SK-N-SH treated with all-trans-retinoic acid at 6 μM for 48 hours (cell line): ENCODE results near the gene PAX5.
A peak's percentile ranks its signal among the peaks of the same experiment; 100 is the strongest.

ENCODE experiments used
- ATAC-seq: fragments of 200-7000 bp; cut with Tn5 transposase; 3 replicates; pipeline ENCODE4 v1.9.1; 2020; ENCODE audit warnings: mild to moderate bottlenecking, moderate library complexity
- ARNTL ChIP-seq: fragments of 450-650 bp; formaldehyde crosslinking; IDR thresholded peaks from 2 replicates; pipeline ENCODE4 v1.5.0; 2020; ENCODE audit warnings: low read depth, mild to moderate bottlenecking, moderate library complexity, borderline replicate concordance
- BACH2 ChIP-seq: fragments of 250-450 bp; sonication (Bioruptor Pico); IDR thresholded peaks from 2 replicates; pipeline ENCODE4 v1.9.0; 2021; ENCODE audit warnings: mild to moderate bottlenecking, borderline replicate concordance
- CSDC2 ChIP-seq: fragments of 250-450 bp; sonication (Bioruptor Pico); IDR thresholded peaks from 2 replicates; pipeline ENCODE4 v1.5.0; 2020; ENCODE audit warnings: mild to moderate bottlenecking, moderate library complexity
- CSRNP3 ChIP-seq: fragments of 250-450 bp; sonication (Bioruptor Pico); IDR thresholded peaks from 2 replicates; pipeline ENCODE4 v1.5.1; 2021; ENCODE audit warnings: mild to moderate bottlenecking, moderate library complexity
- ESRRG ChIP-seq: fragments of 250-450 bp; sonication (Bioruptor Pico); IDR thresholded peaks from 2 replicates; pipeline ENCODE4 v1.6.1; 2021; ENCODE audit warnings: mild to moderate bottlenecking
- GLIS3 ChIP-seq: fragments of 250-450 bp; sonication (Bioruptor Pico); IDR thresholded peaks from 2 replicates; pipeline ENCODE4 v1.5.0; 2020; ENCODE audit warnings: mild to moderate bottlenecking, moderate library complexity
- ISL1 ChIP-seq: fragments of 250-450 bp; sonication (Bioruptor Pico); IDR thresholded peaks from 2 replicates; pipeline ENCODE4 v2.1.2; 2022; ENCODE audit warnings: mild to moderate bottlenecking, moderate library complexity
- OSR1 ChIP-seq: fragments of 250-450 bp; sonication (Bioruptor Pico); IDR thresholded peaks from 2 replicates; pipeline ENCODE4 v1.8.0; 2022; ENCODE audit warnings: moderate library complexity, mild to moderate bottlenecking, inconsistent platforms
- PATZ1 ChIP-seq: fragments of 250-450 bp; sonication (Bioruptor Pico); IDR thresholded peaks from 2 replicates; pipeline ENCODE4 v1.8.0; 2020; ENCODE audit warnings: mild to moderate bottlenecking, moderate library complexity, borderline replicate concordance
- POU6F1 ChIP-seq: fragments of 250-450 bp; sonication (Bioruptor Pico); IDR thresholded peaks from 2 replicates; pipeline ENCODE4 v1.8.0; 2021; ENCODE audit warnings: low read depth, mild to moderate bottlenecking, moderate library complexity, borderline replicate concordance
- PPARA ChIP-seq: fragments of 250-450 bp; sonication (Bioruptor Pico); IDR thresholded peaks from 2 replicates; pipeline ENCODE4 v1.5.0; 2020; ENCODE audit warnings: mild to moderate bottlenecking, borderline replicate concordance
- RARB ChIP-seq: fragments of 250-450 bp; sonication (Bioruptor Pico); IDR thresholded peaks from 2 replicates; pipeline ENCODE4 v1.8.0; 2021; ENCODE audit warnings: mild to moderate bottlenecking, moderate library complexity
- SNAI2 ChIP-seq: fragments of 250-450 bp; sonication (Bioruptor Pico); IDR thresholded peaks from 2 replicates; pipeline ENCODE4 v1.5.0; 2020; ENCODE audit warnings: mild to moderate bottlenecking, moderate library complexity
- TCF4 ChIP-seq: fragments of 250-450 bp; sonication (Bioruptor Pico); IDR thresholded peaks from 2 replicates; pipeline ENCODE4 v1.8.0; 2021; ENCODE audit warnings: mild to moderate bottlenecking, moderate library complexity, borderline replicate concordance
- TOX ChIP-seq: fragments of 250-450 bp; sonication (Bioruptor Pico); IDR thresholded peaks from 2 replicates; pipeline ENCODE4 v1.8.0; 2021; ENCODE audit warnings: mild to moderate bottlenecking, moderate library complexity, borderline replicate concordance
- TSHZ2 ChIP-seq: fragments of 250-450 bp; sonication (Bioruptor Pico); IDR thresholded peaks from 2 replicates; pipeline ENCODE4 v1.5.0; 2020; ENCODE audit warnings: mild to moderate bottlenecking, moderate library complexity
- ZC3H10 ChIP-seq: fragments of 250-450 bp; sonication (Bioruptor Pico); IDR thresholded peaks from 2 replicates; pipeline ENCODE4 v1.5.1; 2021; ENCODE audit warnings: mild to moderate bottlenecking, moderate library complexity
- ZNF565 ChIP-seq: fragments of 450-650 bp; formaldehyde crosslinking; conservative IDR thresholded peaks from 2 replicates; pipeline ENCODE4 v1.5.0; 2020; ENCODE audit warnings: low read depth, mild to moderate bottlenecking, moderate library complexity
- ZNF70 ChIP-seq: fragments of 450-650 bp; formaldehyde crosslinking; IDR thresholded peaks from 2 replicates; pipeline ENCODE4 v1.5.0; 2020; ENCODE audit warnings: mild to moderate bottlenecking, moderate library complexity
- ZNF8 ChIP-seq: fragments of 450-650 bp; formaldehyde crosslinking; IDR thresholded peaks from 2 replicates; pipeline ENCODE4 v1.5.0; 2020; ENCODE audit warnings: mild to moderate bottlenecking, moderate library complexity
- TF ChIP-seq, protein P1 (sequence below): fragments of 250-450 bp; sonication (Bioruptor Pico); IDR thresholded peaks from 2 replicates; pipeline ENCODE4 v1.5.1; 2020; ENCODE audit warnings: low read depth, mild to moderate bottlenecking, moderate library complexity

The PAX5 gene

GRCh38 chr9:37036371-37036775, 2.3 kb upstream of the PAX5 start:
- peak; percentile 38 for ATAC-seq
- TF ChIP-seq ARNTL (CRISPR knock-in tag) = no peak
- TF ChIP-seq CSRNP3 (CRISPR knock-in tag) = no peak
- TF ChIP-seq PATZ1 (CRISPR knock-in tag) = no peak
- TF ChIP-seq ZC3H10 (CRISPR knock-in tag) = no peak
- no peak for TF ChIP-seq OSR1 (CRISPR knock-in tag)
- TF ChIP-seq POU6F1 (CRISPR knock-in tag) = no peak

- ATAC-seq = peak; percentile 30; the same call in 1 of the 3 replicates
Measured at GRCh38 chr9:37035648-37036370, 1.7 kb upstream of the PAX5 start.

More at GRCh38 chr9:37035648-37036370, 1.7 kb upstream of the PAX5 start:
- no peak for TF ChIP-seq TOX (CRISPR knock-in tag)
- TF ChIP-seq TCF4 (CRISPR knock-in tag) = no peak
- TF ChIP-seq CSDC2 (CRISPR knock-in tag) = no peak
- no peak for TF ChIP-seq SNAI2 (CRISPR knock-in tag)
- TF ChIP-seq ARNTL (CRISPR knock-in tag) = no peak
- no peak for TF ChIP-seq ZC3H10 (CRISPR knock-in tag)
- TF ChIP-seq ZNF565 = no peak
- TF ChIP-seq GLIS3 (CRISPR knock-in tag) = no peak
- TF ChIP-seq PATZ1 (CRISPR knock-in tag) = no peak
- TF ChIP-seq TSHZ2 (CRISPR knock-in tag) = no peak
- TF ChIP-seq ISL1 (CRISPR knock-in tag) = no peak
- TF ChIP-seq ESRRG (CRISPR knock-in tag) = no peak
- TF ChIP-seq BACH2 (CRISPR knock-in tag) = no peak
- TF ChIP-seq CSRNP3 (CRISPR knock-in tag) = no peak
- no peak for TF ChIP-seq OSR1 (CRISPR knock-in tag)
- TF ChIP-seq RARB (CRISPR knock-in tag) = no peak
- TF ChIP-seq ZNF70 = no peak
- no peak for TF ChIP-seq ZNF8 (CRISPR knock-in tag)
- TF ChIP-seq PPARA (CRISPR knock-in tag) = no peak
- TF ChIP-seq, protein P1, sequence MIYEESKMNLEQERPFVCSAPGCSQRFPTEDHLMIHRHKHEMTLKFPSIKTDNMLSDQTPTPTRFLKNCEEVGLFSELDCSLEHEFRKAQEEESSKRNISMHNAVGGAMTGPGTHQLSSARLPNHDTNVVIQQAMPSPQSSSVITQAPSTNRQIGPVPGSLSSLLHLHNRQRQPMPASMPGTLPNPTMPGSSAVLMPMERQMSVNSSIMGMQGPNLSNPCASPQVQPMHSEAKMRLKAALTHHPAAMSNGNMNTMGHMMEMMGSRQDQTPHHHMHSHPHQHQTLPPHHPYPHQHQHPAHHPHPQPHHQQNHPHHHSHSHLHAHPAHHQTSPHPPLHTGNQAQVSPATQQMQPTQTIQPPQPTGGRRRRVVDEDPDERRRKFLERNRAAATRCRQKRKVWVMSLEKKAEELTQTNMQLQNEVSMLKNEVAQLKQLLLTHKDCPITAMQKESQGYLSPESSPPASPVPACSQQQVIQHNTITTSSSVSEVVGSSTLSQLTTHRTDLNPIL = no peak
- TF ChIP-seq, all 23 proteins: peak for 0
